Activated CD8-positive, alpha-beta memory T cell treated with anti-CD3 and anti-CD28 coated beads, Interleukin-2, amount 50 U/mL, for 24 hours (primary cell): ENCODE measurements around the gene LTA.
"Not testable (repeated sequence)": the region's sequence is repeated elsewhere in the genome, so short reads cannot be mapped to it uniquely, and the experiment has no call there.

ENCODE experiments used
- DNase-seq: peaks from one replicate; pipeline ENCODE4 v3.0.0-alpha.2; 2020; ENCODE audit errors: extremely low read depth

LTA gene

DNA sequence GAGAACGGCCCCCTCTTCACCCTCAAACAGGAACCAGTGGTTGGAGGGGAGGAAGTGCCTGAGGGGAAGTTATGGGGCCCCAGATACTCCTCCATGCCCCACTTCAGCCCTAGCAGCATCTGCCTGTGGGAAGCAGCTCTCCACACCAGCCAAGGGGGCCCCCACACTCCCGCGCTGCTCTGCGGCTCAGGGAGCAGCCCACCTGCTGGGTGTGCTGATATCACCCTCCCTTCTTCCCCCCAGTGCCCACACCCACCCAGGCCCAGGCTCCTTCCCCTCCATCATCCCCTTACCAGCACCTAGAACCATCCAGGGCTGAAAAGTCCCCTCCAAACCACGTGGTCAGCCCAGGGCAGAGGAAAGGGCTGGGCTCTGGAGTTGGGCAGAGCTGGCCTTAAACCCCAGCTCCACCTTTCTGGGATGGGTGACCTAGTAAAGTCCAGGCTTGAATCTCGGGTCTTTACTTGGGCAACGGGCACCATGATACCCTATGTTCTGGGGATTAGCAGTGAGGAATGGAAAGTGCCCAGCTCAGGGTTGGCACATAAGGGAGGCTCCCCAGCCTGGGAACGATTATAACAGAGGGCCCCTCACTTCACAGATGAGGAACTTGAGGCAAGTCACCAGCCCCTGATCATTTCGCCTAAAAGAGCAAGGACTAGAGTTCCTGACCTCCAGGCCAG lies 14.7 kb downstream of the LTA start:
- no peak for DNase-seq

- no peak for DNase-seq
Measured at GRCh38 chr6:31587791-31588777, 16.0 kb downstream of the LTA start.

GRCh38 chr6:31588871-31589650 lies 17.0 kb downstream of the LTA start:
- DNase-seq = no peak

GRCh38 chr6:31590691-31591090 lies 18.6 kb downstream of the LTA start:
- not testable (repeated sequence) for DNase-seq

DNA sequence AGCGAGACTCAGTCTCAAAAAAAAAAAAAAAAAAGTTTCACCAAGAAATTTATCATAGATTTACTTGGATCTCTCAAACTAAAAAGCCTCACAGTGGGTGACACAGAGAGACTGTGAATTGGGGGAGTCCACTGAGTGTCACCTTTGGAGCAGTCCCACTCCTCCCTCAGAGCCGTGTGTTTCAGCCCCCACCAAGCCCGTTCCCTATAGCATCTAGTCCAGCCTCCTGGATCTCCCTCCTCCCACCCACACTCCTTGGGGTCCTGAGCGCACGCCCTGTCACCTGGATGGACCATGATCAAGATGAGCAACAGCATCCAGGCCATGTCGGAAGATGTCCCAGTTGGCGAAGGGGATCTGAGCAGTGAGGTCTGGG lies 20.3 kb downstream of the LTA start:
- DNase-seq = no peak

DNA sequence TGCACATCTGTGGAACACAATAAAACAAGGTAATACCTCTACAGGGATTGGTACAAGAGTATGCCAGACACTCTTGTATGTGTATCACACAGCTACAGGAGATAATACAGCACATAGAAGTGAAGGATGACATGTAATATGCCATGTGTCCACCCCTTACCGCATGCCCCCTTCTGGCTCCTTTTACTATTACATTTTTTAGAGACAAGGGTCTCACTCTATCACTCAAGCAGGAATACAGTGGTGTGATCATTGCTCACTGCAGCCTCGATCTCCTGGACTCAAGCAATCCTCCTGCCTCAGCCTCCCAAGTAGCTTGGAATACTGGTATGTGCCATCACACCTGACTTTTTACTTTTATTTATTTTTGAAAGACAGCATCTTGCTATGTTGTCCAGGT lies 24.9 kb downstream of the LTA start:
- no peak for DNase-seq

GRCh38 chr6:31607317-31607716 lies 35.2 kb downstream of the LTA start:
- no peak for DNase-seq

DNA sequence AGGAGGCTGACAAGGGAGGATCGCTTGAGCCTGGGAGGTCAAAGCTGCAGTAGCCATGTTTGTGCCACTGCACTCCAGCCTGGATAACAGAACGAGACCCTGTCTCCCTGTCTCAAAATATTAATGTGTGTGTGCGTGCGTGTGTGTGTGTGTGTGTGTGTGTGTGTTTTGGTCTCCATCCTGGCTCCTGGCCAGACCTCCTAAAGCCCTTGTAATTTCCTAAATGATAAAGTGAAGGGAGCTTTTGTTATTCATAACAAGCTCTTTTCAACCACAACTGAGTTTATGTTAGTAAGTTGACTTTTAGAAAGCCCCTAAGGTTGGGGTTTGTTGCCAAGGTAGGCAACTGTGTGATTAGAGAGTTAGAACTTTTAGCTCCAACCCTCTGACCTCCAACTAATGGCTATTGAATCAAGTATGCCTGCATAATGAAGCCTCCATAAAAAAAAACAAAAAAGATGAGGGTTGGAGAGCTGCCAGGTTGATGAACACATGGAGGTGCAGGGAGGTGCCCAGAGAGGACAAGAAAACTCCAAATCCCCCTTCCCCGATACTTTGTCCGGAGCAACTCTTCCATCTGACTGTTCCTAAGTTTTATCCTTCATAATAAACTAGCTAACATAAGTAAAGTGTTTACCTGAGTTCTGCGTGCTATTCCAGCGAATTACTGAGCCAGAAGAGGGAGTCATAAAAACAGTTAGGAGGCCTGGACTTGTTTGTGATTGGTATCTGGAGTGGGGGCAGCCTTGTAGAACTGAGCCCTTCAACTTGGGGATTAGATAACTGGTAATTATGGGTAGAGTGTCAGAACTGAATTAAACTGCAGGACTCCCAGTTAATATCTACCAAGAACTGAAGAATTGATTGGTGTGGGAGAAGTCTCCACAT lies 37.7 kb downstream of the LTA start:
- no peak for DNase-seq

DNA sequence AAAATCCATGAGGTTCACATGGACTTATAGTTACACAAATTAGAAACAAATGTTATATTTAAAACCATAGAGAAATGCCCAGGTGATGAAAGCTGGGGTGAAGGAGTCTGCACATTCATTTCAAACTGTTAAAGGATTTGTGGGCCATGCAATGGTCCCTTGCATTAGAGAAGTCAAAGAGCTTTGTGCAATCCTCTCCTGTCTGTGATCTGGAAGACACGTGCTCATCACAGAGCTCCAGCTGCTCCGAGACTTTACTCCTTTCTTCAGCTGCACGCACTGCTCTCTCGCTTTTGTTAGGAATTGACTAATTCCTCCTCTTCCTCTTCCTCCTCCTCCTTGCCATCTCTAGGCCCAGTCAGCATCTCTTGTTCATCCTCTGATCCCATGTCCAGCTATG lies 38.9 kb downstream of the LTA start:
- no peak for DNase-seq

GRCh38 chr6:31614075-31614619 lies 42.1 kb downstream of the LTA start:
- no peak for DNase-seq

DNA sequence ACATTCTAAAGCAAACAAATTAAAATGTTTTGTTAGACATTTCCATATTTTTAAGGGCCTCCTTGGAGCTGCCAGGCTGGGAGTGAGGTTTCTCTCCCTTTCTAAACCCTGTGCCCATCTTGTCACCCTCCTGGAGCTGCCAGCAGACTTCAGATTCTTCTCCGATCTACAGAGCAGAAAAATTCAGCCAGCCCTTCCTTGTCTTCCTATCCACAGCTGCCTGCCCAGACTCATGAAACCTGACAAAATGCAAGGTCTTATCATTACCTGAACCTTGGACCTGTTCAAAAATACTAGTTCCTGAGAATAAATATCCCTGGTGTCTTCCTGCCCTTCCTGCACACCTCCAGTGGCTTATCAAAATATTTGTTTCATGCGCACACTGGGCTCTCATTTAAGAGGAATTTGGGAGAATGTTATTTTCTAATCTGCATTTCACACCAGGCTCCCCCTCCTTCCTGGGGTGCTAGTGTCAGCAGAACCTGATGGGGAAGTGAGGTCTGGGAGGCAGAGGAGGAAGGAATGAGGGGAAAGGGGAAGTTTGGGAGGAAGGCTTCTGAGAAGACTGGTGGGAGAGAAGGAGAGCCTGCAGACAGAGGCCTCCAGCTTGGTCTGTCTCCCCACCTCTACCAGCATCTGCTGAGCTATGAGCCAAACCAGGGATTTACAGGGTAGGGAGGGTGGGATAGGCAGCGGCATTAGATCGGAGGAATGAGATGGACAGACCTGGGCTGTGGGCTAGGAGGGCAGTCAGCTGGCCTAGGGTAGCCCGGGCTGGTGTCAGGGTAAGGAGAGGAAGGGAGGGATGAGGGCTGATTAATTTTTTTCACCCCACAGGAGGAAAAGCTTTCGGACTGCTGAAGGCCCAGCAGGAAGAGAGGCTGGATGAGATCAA lies 42.8 kb downstream of the LTA start, which contains the start of gene AIF1:
AIF1 (plus strand) TSS at position 551 of the 895 bp plus-strand sequence; CDS start at position 647, 96 bp downstream.
- DNase-seq = no peak

GRCh38 chr6:31615748-31616147 lies 43.7 kb downstream of the LTA start:
- DNase-seq = no peak

DNA sequence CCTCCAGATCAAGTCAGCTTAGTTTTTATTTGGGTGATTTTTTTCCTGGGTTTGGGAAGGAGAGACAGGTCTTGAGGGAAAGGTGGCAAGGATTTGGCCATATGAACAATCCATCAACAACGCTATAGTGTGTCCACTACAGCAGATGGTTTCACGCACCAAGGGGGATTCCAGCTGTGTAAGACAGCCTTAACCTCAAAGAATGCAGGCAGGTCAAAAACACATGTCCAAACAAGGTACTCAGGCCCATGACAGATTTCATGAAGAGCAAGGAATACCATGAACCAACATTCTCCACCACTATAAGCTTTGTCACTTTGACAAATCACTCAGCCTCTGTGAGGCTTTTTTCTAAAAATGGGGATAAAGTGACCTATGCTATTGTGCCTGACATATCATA lies 44.9 kb downstream of the LTA start:
- no peak for DNase-seq

DNA sequence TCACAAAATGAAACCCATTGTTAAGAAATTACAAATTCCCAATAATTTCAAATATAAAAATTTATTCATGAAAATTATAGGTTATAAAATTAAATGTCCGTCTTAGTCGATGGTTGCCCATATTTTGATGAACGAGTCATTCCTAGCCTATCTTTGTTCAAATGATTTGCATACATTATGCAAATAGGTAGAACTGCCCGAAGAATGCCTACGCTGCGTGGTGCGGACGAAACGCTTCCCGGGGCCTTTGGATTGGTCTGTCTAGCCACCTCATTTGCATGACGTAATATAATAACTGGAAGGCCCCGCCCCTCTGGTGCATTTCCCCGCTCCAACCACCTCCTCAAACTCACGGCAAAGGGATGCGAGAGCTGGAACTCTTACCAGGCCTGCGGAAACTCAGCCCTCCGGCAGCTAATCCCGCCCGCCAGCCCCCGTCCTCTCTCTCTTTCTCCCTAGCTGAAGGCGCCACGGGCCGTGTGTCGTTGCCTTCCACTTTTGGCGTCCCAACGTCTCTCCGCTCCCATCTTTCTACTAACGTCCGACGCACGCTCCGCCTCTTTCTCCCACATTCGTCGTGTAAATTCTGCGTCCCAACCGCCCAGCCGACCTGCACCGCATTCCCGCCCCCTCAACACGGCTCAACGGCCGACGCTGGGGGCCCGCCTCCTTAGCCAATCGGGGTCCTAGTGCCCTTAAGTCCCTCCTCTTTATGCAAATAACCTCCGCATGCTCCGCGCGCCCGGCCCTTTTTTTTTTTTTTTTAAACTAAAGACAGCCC lies 47.9 kb downstream of the LTA start:
- DNase-seq = peak; percentile 92

DNA sequence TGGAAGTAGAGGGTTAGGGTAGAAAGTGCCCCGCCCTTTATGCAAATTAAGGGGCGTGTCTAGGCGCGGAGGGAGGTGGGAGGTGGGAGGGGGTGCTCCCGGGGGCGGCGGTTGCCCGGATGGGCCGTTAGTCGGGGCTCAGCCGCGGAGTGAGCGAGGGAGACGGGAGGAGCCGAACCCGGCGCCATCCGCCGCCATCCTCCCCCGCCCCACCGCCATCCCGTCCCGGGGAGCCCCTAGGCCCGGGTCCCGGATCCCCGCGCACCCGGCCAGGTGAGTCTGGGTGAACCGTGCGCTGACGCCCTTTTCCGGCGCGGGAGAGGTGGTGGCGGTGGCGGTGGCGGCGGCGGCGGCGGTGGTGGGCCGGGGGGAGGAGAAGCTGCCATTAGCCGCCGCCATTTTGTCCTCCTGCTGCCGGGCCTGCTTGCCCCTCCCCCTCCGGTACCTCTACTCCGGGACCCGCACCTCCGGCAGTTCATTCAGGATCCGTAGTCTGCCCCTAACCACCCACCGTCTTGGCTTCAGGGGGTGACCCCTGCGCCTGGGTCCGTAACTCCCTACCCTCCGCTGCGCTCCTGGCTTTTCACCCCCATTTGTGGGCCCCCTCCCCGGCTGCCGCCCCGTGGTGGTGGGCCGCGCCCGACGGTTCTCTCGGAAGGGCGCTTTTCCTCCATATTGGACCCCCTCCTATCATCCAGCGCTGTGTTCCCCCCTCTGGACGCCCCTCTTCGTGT lies 48.7 kb downstream of the LTA start, which contains the start of gene PRRC2A:
PRRC2A (plus strand) TSS at position 130 of the 734 bp plus-strand sequence. CDS start 2,075 bp downstream, outside the sequence.
- peak; percentile 45 for DNase-seq

- no peak for DNase-seq
Measured at GRCh38 chr6:31621320-31621939, 49.3 kb downstream of the LTA start.

GRCh38 chr6:31621991-31622390 lies 49.9 kb downstream of the LTA start:
- no peak for DNase-seq

DNA sequence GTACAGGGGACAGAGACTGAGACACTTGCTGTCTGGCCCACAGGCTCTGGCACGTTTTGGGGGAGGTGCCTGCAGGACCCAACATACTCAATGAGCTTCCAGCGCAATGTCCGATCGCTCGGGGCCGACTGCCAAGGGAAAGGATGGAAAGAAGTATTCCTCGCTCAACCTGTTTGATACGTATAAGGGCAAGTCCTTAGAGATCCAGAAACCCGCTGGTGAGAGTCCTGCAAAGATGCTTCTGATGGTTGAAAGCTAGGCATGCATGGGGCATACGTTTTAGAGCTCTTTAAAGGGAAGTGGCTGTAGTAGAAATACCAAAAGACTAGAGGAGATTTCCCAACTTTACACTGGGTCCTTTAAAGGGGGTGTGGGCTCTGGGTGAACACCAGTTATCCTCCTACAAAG lies 50.6 kb downstream of the LTA start:
- DNase-seq = no peak
